Glomerular endothelial cell (primary cell): ENCODE measurements around the gene RAP1GAP. TPM values are rescaled to one million over a fixed set of nuclear protein-coding genes. Genes with fewer than 3 reads are reported as not detected.

Source experiments
- DNase-seq: peaks from one replicate; pipeline ENCODE4 v3.0.0-alpha.2; 2011; ENCODE audit warnings: low read depth, low spot score; ENCODE audit errors: extremely low read depth
- total RNA-seq: library from RNA; depleted of rRNA; stranded (reverse); fragments of >200 nt; gene quantifications from 2 replicates; pipeline ENCODE4 v1.2.3, GENCODE V29; 2015

RAP1GAP gene
- total RNA-seq, 1 donor from 2014 or later: not detected

DNA sequence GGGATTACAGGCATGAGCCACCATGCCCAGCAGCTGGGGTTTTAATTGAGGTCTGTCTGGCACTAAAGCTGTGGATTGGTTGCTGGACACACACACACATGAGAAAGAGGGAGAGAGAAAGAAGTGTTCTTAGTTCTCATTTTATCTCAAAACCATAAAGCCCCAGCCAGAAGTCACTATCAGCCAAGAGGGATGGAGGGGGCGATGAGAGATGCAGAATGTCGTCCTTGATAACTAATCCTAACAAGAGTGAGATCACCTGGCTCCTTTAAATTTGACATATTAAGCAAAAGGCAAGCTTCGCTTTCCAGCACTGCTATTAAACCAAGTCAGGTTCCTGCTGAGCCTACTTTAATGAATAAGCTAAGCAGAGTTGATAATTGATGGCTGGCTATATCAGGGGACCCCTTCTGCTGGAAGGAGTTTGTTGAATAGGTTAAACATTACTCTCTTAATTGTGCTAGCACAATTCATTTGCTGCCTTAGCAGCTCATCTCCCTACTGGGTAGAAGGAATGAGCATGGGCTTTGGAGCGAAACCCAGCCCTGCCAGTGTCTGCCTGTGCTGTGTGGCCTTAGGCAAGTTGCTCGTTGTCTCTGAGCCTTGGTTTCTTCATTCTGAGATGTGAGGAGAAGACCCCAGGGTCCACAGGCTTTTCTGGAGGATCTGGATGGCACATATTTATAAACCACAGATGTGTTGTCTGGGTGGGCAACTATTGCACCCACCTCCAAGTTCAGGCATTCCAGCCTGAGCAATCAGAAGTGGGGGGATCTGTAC lies 109.2 kb downstream of the RAP1GAP start:
- no peak for DNase-seq

GRCh38 chr1:21553116-21553926 lies 115.8 kb downstream of the RAP1GAP start:
- no peak for DNase-seq

DNA sequence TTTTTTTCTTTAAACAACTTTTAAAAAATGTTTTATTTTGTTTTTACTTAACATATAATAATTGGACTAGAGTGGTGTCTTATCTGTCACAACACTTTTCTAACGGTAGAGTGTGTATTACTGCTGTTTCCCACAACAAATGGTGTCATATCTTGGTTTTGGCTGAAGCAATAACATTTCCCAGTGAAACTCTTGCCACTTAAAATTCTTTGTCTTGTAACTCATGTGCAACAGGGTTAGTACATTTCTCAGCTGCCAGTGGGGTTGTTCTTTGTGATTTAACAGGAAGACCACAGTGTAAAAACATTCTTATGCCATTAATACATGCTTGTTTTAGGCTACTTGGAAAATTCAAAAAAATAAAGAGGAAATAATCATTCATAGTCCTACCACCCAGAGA lies 116.4 kb downstream of the RAP1GAP start:
- DNase-seq: no peak

DNA sequence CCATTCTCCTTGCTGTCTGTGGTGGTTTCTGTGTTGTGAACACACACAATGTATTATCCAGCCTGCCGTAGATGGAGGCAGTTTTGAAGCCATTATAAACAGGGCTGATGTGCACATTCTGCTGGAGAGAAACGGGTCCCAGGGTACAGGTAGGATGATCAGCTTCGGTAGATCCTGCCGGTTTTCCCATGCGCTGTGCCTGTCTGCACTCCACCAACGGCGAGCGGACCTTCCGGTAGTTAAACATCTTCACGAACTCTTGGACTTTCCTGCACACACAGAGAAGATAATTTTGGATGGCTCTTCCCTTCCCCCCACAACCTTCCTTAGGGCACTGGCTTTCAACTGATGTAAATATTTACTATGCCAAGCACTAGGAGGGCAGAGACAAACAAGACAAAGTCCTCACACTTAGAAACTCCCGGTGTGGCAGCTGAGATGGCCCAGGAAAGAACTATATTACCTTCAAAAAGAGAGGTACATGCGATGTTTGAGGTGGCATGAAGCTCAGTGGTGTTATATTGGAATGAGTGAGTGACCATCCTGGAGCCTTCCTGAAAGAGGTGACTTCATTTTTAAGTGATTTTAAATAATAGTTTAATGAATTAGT lies 118.2 kb downstream of the RAP1GAP start:
- DNase-seq: no peak

DNA sequence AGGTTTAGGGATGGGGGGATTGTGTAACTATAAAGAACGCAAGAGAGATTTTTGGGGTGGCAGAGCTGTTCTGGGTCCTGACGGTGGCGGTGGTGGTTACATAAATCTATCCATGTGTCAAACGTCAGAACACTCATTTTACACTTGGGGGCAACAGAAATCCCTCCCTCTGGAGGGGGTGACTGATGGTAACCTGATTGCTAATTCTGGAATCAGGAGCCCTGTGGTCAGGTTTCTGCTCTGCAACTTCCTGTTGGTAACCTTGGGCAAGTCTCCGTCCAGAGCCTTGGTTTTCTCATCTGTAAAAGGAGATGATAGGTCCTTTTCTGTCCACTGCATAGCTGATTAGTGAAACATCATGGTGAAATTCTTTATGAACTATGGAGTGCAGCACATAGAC lies 119.1 kb downstream of the RAP1GAP start:
- no peak for DNase-seq

- no peak for DNase-seq
Observed at GRCh38 chr1:21547876-21548275, 121.3 kb downstream of the RAP1GAP start.

Other genes starting within 250 kb of the RAP1GAP start
- 10.0 and 13.9 TPM in 2 replicates for gene NBPF3, start 229.2 kb downstream of the RAP1GAP start, total RNA-seq
- 1.3 and 5.9 TPM in 2 replicates for gene ALPL, start 159.9 kb downstream of the RAP1GAP start, total RNA-seq
- gene USP48, start 113.8 kb upstream of the RAP1GAP start, total RNA-seq: 48.4 and 61.5 TPM in 2 replicates
- 0.05 TPM in 1 of 2 replicates, not detected in the other for gene LDLRAD2, start 142.9 kb upstream of the RAP1GAP start, total RNA-seq